Measurements from ENCODE around the gene FOXQ1.
"Not testable (repeated sequence)": the region's sequence is repeated elsewhere in the genome, so short reads cannot be mapped to it uniquely, and the experiment has no call there.

Gene FOXQ1

GRCh38 chr6:1322696-1323219, 10.9 kb downstream of the FOXQ1 start:
- no peak for DNase-seq

- DNase-seq: no peak
Measured at GRCh38 chr6:1324936-1325335, 13.0 kb downstream of the FOXQ1 start.

GRCh38 chr6:1325461-1326309, 13.8 kb downstream of the FOXQ1 start:
- DNase-seq: no peak

GRCh38 chr6:1326535-1327121, 14.7 kb downstream of the FOXQ1 start:
- no peak for DNase-seq

- no peak for DNase-seq
Measured at GRCh38 chr6:1327630-1328029, 15.7 kb downstream of the FOXQ1 start.

- DNase-seq: no peak
Measured at GRCh38 chr6:1328129-1328800, 16.4 kb downstream of the FOXQ1 start.

- no peak for DNase-seq
Measured at GRCh38 chr6:1329708-1330107, 17.8 kb downstream of the FOXQ1 start.

GRCh38 chr6:1334684-1335083, 22.8 kb downstream of the FOXQ1 start:
- DNase-seq: no peak

- no peak for DNase-seq
Measured at GRCh38 chr6:1335367-1336037, 23.6 kb downstream of the FOXQ1 start.

GRCh38 chr6:1336246-1336843, 24.4 kb downstream of the FOXQ1 start:
- no peak for DNase-seq

- no peak for DNase-seq
Measured at GRCh38 chr6:1337791-1338190, 25.9 kb downstream of the FOXQ1 start.

GRCh38 chr6:1346101-1346500, 34.2 kb downstream of the FOXQ1 start:
- DNase-seq: no peak

GRCh38 chr6:1346558-1347091, 34.7 kb downstream of the FOXQ1 start:
- DNase-seq: no peak

- no peak for DNase-seq
Measured at GRCh38 chr6:1347161-1347560, 35.3 kb downstream of the FOXQ1 start.

- no peak for DNase-seq
Measured at GRCh38 chr6:1348675-1349074, 36.8 kb downstream of the FOXQ1 start.

GRCh38 chr6:1349655-1350054, 37.8 kb downstream of the FOXQ1 start:
- no peak for DNase-seq

- DNase-seq: no peak
Measured at GRCh38 chr6:1351381-1352008, 39.6 kb downstream of the FOXQ1 start.

- not testable (repeated sequence) for DNase-seq
Measured at GRCh38 chr6:1355068-1355467, 43.2 kb downstream of the FOXQ1 start.

- not testable (repeated sequence) for DNase-seq
Measured at GRCh38 chr6:1361717-1362116, 49.8 kb downstream of the FOXQ1 start.

- DNase-seq: no peak
Measured at GRCh38 chr6:1362643-1363042, 50.7 kb downstream of the FOXQ1 start.

- no peak for DNase-seq
Measured at GRCh38 chr6:1363298-1363697, 51.4 kb downstream of the FOXQ1 start.
